NB4 (cell line): ENCODE data around the gene YBEY.

Source experiments
- MAX ChIP-seq: IDR thresholded peaks from 2 replicates; pipeline ENCODE4 v1.6.1; 2011; ENCODE audit warnings: low read depth, low read length
- MYC ChIP-seq: IDR thresholded peaks from 2 replicates; pipeline ENCODE4 v1.6.1; 2011; ENCODE audit warnings: low read depth, low read length
- TF ChIP-seq, protein P1 (sequence below): IDR thresholded peaks from one replicate; pipeline ENCODE4 v1.5.1; 2012; ENCODE audit warnings: low read depth, low read length

GRCh38 chr21:46307625-46308024 lies 21.5 kb downstream of the YBEY start:
- no peak for TF ChIP-seq MYC
- no peak for TF ChIP-seq MAX
- TF ChIP-seq, protein P1, sequence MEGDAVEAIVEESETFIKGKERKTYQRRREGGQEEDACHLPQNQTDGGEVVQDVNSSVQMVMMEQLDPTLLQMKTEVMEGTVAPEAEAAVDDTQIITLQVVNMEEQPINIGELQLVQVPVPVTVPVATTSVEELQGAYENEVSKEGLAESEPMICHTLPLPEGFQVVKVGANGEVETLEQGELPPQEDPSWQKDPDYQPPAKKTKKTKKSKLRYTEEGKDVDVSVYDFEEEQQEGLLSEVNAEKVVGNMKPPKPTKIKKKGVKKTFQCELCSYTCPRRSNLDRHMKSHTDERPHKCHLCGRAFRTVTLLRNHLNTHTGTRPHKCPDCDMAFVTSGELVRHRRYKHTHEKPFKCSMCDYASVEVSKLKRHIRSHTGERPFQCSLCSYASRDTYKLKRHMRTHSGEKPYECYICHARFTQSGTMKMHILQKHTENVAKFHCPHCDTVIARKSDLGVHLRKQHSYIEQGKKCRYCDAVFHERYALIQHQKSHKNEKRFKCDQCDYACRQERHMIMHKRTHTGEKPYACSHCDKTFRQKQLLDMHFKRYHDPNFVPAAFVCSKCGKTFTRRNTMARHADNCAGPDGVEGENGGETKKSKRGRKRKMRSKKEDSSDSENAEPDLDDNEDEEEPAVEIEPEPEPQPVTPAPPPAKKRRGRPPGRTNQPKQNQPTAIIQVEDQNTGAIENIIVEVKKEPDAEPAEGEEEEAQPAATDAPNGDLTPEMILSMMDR = no peak
